Endothelial cell (in vitro differentiated cells): ENCODE measurements around the gene ADAM12. TPM values are rescaled to one million over a fixed set of nuclear protein-coding genes. Genes with fewer than 3 reads are reported as not detected.
"Not testable (repeated sequence)": the region's sequence is repeated elsewhere in the genome, so short reads cannot be mapped to it uniquely, and the experiment has no call there.

Source experiments
- DNase-seq: peaks from one replicate; pipeline ENCODE4 v3.0.0; 2021; ENCODE audit warnings: low spot score
- H3K27ac Mint-ChIP-seq: one replicate; pipeline ENCODE4 v1.8.0; 2021; ENCODE audit warnings: mixed read lengths, inconsistent platforms; ENCODE audit not compliant: unreplicated experiment
- H3K27me3 Mint-ChIP-seq: one replicate; pipeline ENCODE4 v1.8.0; 2021; ENCODE audit warnings: mild to moderate bottlenecking, moderate library complexity, mixed read lengths, inconsistent platforms; ENCODE audit not compliant: unreplicated experiment
- H3K36me3 Mint-ChIP-seq: one replicate; pipeline ENCODE4 v1.8.0; 2021; ENCODE audit warnings: mild to moderate bottlenecking, low read depth, mixed read lengths, inconsistent platforms; ENCODE audit not compliant: unreplicated experiment
- H3K4me1 Mint-ChIP-seq: one replicate; pipeline ENCODE4 v1.8.0; 2021; ENCODE audit warnings: mild to moderate bottlenecking, mixed read lengths, inconsistent platforms; ENCODE audit not compliant: unreplicated experiment
- H3K4me3 Mint-ChIP-seq: one replicate; pipeline ENCODE4 v1.8.0; 2021; ENCODE audit warnings: mild to moderate bottlenecking, mixed read lengths, inconsistent platforms; ENCODE audit not compliant: unreplicated experiment
- H3K9me3 Mint-ChIP-seq: one replicate; pipeline ENCODE4 v1.8.0; 2021; ENCODE audit warnings: mixed read lengths, inconsistent platforms; ENCODE audit not compliant: unreplicated experiment
- total RNA-seq: library from RNA; stranded (reverse); fragmentation: NEBNext Ultra II Directional; extraction: Animal tissue kit (Norgen Biotek cat#: 25700); gene quantifications from one replicate; pipeline ENCODE4 v1.2.1, GENCODE V29; 2021; ENCODE audit not compliant: unreplicated experiment
- TF ChIP-seq, protein P1 (sequence below): fragments of 200-600 bp; sonication (generic); IDR thresholded peaks from one replicate; pipeline ENCODE4 v1.5.0; 2021; ENCODE audit warnings: antibody characterized with exemption; ENCODE audit not compliant: unreplicated experiment

Gene ADAM12
- total RNA-seq, 1 donor from 2014 or later: 9.0 TPM

GRCh38 chr10:125980521-125981035, 407.7 kb downstream of the ADAM12 start:
- DNase-seq: no peak
- Mint-ChIP-seq H3K4me1 (peaks cover 10% of the 10 kb centered on the region), H3K9me3 (no peaks in the 10 kb centered on the region), H3K27me3 (peaks cover 1% of the 10 kb centered on the region), H3K27ac (no peak overlapping the region), H3K4me3 (no peak overlapping the region), H3K36me3 (no peaks in the 10 kb centered on the region)
- TF ChIP-seq, protein P1, sequence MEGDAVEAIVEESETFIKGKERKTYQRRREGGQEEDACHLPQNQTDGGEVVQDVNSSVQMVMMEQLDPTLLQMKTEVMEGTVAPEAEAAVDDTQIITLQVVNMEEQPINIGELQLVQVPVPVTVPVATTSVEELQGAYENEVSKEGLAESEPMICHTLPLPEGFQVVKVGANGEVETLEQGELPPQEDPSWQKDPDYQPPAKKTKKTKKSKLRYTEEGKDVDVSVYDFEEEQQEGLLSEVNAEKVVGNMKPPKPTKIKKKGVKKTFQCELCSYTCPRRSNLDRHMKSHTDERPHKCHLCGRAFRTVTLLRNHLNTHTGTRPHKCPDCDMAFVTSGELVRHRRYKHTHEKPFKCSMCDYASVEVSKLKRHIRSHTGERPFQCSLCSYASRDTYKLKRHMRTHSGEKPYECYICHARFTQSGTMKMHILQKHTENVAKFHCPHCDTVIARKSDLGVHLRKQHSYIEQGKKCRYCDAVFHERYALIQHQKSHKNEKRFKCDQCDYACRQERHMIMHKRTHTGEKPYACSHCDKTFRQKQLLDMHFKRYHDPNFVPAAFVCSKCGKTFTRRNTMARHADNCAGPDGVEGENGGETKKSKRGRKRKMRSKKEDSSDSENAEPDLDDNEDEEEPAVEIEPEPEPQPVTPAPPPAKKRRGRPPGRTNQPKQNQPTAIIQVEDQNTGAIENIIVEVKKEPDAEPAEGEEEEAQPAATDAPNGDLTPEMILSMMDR: no peak

GRCh38 chr10:125979976-125980375, 408.3 kb downstream of the ADAM12 start:
- Mint-ChIP-seq H3K4me3 (no peak overlapping the region), H3K36me3 (no peaks in the 10 kb centered on the region), H3K27ac (no peak overlapping the region), H3K9me3 (no peaks in the 10 kb centered on the region), H3K27me3 (peaks cover 1% of the 10 kb centered on the region), H3K4me1 (peaks cover 10% of the 10 kb centered on the region)
- TF ChIP-seq, protein P1: no peak
- DNase-seq: no peak

DNA sequence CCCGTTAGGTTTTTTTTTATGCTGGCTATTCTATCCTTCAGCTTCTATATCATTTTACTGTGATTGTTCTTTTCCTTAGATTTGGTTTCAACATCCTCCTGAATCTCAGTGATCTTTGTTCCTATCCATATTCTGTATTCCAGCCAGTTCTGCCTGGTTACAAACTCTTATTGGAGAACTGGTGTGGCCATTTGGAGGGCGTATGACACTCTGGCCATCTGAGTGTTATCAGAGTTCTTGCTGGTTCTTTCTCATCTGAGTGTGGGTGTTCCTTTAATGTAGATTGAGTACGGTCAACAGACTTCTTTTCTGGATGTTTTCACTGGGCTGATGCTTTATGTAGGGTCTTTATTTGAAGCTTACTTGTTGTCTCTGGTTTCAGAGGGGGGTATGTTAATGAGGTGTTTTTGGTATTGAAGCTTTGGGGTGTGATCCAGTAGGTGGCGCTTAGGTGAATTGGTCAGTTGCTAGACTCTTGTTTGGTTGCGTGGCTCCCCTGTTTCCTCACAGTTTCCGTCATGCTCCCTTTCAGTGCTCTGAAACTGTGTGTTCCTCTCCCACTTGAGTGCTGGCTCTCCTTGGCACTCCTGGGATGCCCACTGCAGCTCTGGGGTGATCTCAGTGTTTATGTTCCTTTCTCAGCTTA, 411.2 kb downstream of the ADAM12 start:
- peak; percentile 13 for DNase-seq
- H3K4me3 Mint-ChIP-seq: no peak overlapping the region
- peaks cover 1% of the 10 kb centered on the region for H3K27me3 Mint-ChIP-seq
- peaks cover 2% of the 10 kb centered on the region for H3K4me1 Mint-ChIP-seq
- no peak overlapping the region for H3K27ac Mint-ChIP-seq
- H3K9me3 Mint-ChIP-seq: no peaks in the 10 kb centered on the region
- TF ChIP-seq, protein P1: peak; percentile 41
- no peaks in the 10 kb centered on the region for H3K36me3 Mint-ChIP-seq

DNA sequence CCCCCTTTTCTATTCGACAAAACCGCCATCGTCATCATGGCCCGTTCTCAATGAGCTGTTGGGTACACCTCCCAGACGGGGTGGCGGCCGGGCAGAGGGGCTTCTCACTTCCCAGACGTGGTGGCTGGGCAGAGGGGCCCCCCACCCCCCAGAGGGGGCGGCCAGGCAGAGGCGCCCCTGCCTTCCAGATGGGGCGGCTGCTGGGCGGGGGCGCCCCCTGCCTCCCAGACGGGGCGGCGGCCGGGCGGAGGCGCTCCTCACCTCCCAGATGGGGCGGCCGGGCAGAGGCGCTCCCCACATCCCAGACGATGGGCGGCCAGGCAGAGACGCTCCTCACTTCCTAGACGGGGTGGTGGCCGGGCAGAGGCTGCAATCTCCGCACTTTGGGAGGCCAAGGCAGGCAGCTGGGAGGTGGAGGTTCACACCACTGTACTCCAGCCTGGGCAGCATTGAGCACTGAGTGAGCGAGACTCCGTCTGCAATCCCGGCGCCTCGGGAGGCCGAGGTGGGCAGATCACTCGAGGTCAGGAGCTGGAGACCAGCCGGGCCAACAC, 418.1 kb downstream of the ADAM12 start:
- H3K27ac Mint-ChIP-seq, H3K36me3 Mint-ChIP-seq, H3K27me3 Mint-ChIP-seq, DNase-seq, H3K4me3 Mint-ChIP-seq, H3K9me3 Mint-ChIP-seq, H3K4me1 Mint-ChIP-seq: not testable (repeated sequence)

DNA sequence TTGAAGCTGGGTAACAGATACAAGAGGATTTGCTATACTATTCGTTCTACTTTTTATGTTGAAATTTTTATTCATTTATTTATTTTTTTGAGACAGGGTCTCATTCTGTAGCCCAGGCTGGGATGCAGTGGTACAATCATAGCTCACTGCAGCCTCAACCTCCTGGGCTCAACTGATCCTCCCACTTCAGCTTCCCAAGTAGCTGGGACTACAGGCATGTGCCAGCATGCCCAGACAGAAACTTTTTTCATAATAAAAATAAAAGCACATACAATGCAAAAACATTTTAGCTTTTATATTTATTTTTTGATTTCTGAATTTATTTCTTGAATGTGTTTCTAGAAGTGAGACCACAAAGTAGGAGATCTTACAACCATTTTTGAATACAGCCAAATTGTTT, 420.7 kb downstream of the ADAM12 start:
- TF ChIP-seq, protein P1: no peak
- no peak overlapping the region for H3K4me3 Mint-ChIP-seq
- H3K9me3 Mint-ChIP-seq: no peaks in the 10 kb centered on the region

More for the DNA sequence above, 420.7 kb downstream of the ADAM12 start:
- Mint-ChIP-seq H3K27me3 (peaks cover 2% of the 10 kb centered on the region), H3K4me1 (peaks cover 2% of the 10 kb centered on the region), H3K27ac (no peak overlapping the region), H3K36me3 (peaks cover 5% of the 10 kb centered on the region)
- DNase-seq: no peak
